HG03571 (cell line): Measurements from ENCODE around the gene MAGOH.
"Not testable (repeated sequence)": the region's sequence is repeated elsewhere in the genome, so short reads cannot be mapped to it uniquely, and the experiment has no call there.

Experiments used
- ATAC-seq: cut with Tn5 transposase; IDR thresholded peaks from one replicate; pipeline ENCODE4 v1.9.1; 2021; ENCODE audit not compliant: unreplicated experiment

MAGOH gene

GRCh38 chr1:53237638-53238037 is 680 bp downstream of the MAGOH start:
- ATAC-seq, result no peak

- ATAC-seq, result no peak
These were observed 17.4 kb downstream of the MAGOH start for GRCh38 chr1:53220962-53221286.

GRCh38 chr1:53220171-53220961 is 18.0 kb downstream of the MAGOH start, which contains the start of gene CZIB:
CZIB (minus strand) TSS chr1:53220634; CDS start chr1:53220575, 59 bp downstream.
- ATAC-seq, result peak; percentile 90

GRCh38 chr1:53219711-53220110 is 18.6 kb downstream of the MAGOH start:
- no peak for ATAC-seq

- no peak for ATAC-seq
These were observed 20.1 kb downstream of the MAGOH start for GRCh38 chr1:53218201-53218600.

GRCh38 chr1:53214376-53214940 is 23.9 kb downstream of the MAGOH start:
- no peak for ATAC-seq

- ATAC-seq, result no peak
These were observed 27.4 kb downstream of the MAGOH start for GRCh38 chr1:53210954-53211353.

- no peak for ATAC-seq
These were observed 28.0 kb downstream of the MAGOH start for GRCh38 chr1:53210352-53210751.

GRCh38 chr1:53207726-53208125 is 30.6 kb downstream of the MAGOH start:
- no peak for ATAC-seq

GRCh38 chr1:53206735-53207379 is 31.5 kb downstream of the MAGOH start:
- no peak for ATAC-seq

GRCh38 chr1:53206083-53206685 is 32.1 kb downstream of the MAGOH start:
- ATAC-seq, result not testable (repeated sequence)

- not testable (repeated sequence) for ATAC-seq
These were observed 32.8 kb downstream of the MAGOH start for GRCh38 chr1:53205496-53205895.

GRCh38 chr1:53203466-53203865 is 34.9 kb downstream of the MAGOH start:
- ATAC-seq, result no peak

- ATAC-seq, result no peak
These were observed 40.1 kb downstream of the MAGOH start for GRCh38 chr1:53198241-53198651.

GRCh38 chr1:53197291-53198200 is 40.8 kb downstream of the MAGOH start:
- ATAC-seq, result no peak

- ATAC-seq, result peak; percentile 99
These were observed 41.6 kb downstream of the MAGOH start, which contains the start of gene CPT2 for GRCh38 chr1:53196485-53197290. CPT2 (plus strand) TSS chr1:53196824; CDS start chr1:53196944, 120 bp downstream.

GRCh38 chr1:53196017-53196484 is 42.3 kb downstream of the MAGOH start:
- ATAC-seq, result no peak

- no peak for ATAC-seq
These were observed 42.9 kb downstream of the MAGOH start for GRCh38 chr1:53195246-53196016.

GRCh38 chr1:53190210-53190611 is 48.1 kb downstream of the MAGOH start:
- ATAC-seq, result no peak
